Esophagus muscularis mucosa (tissue), 4 donors: ENCODE results near the gene OSBPL3. TPM values are rescaled to one million over a fixed set of nuclear protein-coding genes. Genes with fewer than 3 reads are reported as not detected.

Source experiments
- DNase-seq: peaks from one replicate; pipeline ENCODE4 v3.0.0-alpha.2; 2017; ENCODE audit errors: extremely low spot score
- H3K27ac ChIP-seq, 4 donors: fragments of 200-600 bp; sonication (generic); replicated peaks in 1 of 4; 1 replicate in 3 of 4; 2 replicates in 1 of 4; pipeline ENCODE4 v1.5.1; 2016 to 2019; ENCODE audit warnings: mild to moderate bottlenecking in 1 of 4
- H3K27me3 ChIP-seq, 4 donors: fragments of 200-600 bp; sonication (generic); one replicate each; pipeline versions ENCODE4 v1.5.1 to v1.6.0; 2016 to 2019
- H3K36me3 ChIP-seq, 4 donors: fragments of 200-600 bp; sonication (generic); one replicate each; pipeline ENCODE4 v1.5.1; 2016 to 2019
- H3K4me1 ChIP-seq, 4 donors: fragments of 200-600 bp; sonication (generic); one replicate each; pipeline ENCODE4 v1.5.1; 2016 to 2019
- H3K4me3 ChIP-seq, 4 donors: fragments of 200-600 bp; sonication (generic); 1 replicate in 2 of 4; 2 replicates in 2 of 4; pipeline ENCODE4 v1.5.1; 2016 to 2019; ENCODE audit warnings: mild to moderate bottlenecking in 4 of 4, moderate library complexity in 1 of 4
- H3K9me3 ChIP-seq, 4 donors: fragments of 200-600 bp; sonication (generic); 1 replicate in 3 of 4; 2 replicates in 1 of 4; pipeline ENCODE4 v1.5.1; 2016 to 2019
- EP300 ChIP-seq: sonication (generic); formaldehyde crosslinking; IDR thresholded peaks from one replicate; pipeline ENCODE4 v1.6.1; 2017; ENCODE audit warnings: antibody characterized with exemption
- POLR2A ChIP-seq: fragments of 450-650 bp; IDR thresholded peaks from one replicate; pipeline ENCODE4 v1.6.1; 2017; ENCODE audit warnings: antibody characterized with exemption, moderate library complexity, mild to moderate bottlenecking, low read depth
- POLR2AphosphoS5 ChIP-seq, 2 donors: sonication (generic); formaldehyde crosslinking; IDR thresholded peaks; one replicate each; pipeline ENCODE4 v1.6.1; 2017; ENCODE audit warnings: antibody characterized with exemption in 2 of 2
- WGBS: methylation state at CpG from one replicate; pipeline ENCODE4 v1.1.5; 2018; 5-methylcytosine and 5-hydroxymethylcytosine counted together
- intact Hi-C: fragments of 100-400 bp; cut with DNase I; formaldehyde crosslinking; loops from one replicate; pipeline ENCODE4 v1.15.1; 2023
- total RNA-seq, 4 donors: library from RNA; depleted of rRNA; stranded (reverse); fragments of >200 nt; gene quantifications; one replicate each; pipeline versions ENCODE4 v1.1.0 to v1.2.1, GENCODE V29; 2016
- TF ChIP-seq, protein P1 (sequence below), 3 experiments: fragments of 200-600 bp in 2 of 3; fragments of 450-650 bp in 1 of 3; sonication (generic) in 2 of 3; IDR thresholded peaks; one replicate each; pipeline ENCODE4 v1.5.1; 2017 to 2019; ENCODE audit warnings: antibody characterized with exemption in 3 of 3, mild to moderate bottlenecking in 2 of 3, moderate library complexity in 1 of 3

Gene OSBPL3
- total RNA-seq, 4 donors from 2014 or later, result 2.6 to 4.6 (median 3.3) TPM

DNA sequence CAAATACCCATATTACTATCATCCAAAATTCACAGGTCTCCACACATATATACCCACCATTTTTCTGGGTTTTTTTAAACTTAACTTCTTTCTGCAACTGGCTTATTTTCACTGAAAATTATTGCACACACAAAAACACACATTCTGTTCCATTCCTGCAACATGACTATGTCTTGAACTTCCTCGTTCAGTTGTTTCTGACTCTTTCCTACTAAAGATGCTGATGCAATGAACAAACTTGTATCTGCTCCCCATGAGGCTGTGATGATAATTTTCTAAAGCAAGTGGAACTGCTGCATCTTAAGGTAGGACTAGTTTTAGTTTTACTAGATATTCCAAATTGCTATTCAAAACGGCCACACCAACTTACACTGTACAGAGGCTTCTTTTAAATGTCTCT, 77.7 kb downstream of the OSBPL3 start:
- Histone ChIP-seq H3K27ac (no peak overlapping the region), H3K4me1 (peaks cover 0 to 3% (median 0%) of the 10 kb centered on the region in 4 donors), H3K27me3 (no peaks in the 10 kb centered on the region), H3K4me3 (no peak overlapping the region), H3K9me3 (no peaks in the 10 kb centered on the region), H3K36me3 (no peaks in the 10 kb centered on the region)
- WGBS, result 71% methylated on average over 2 of the region's 2 CpGs
- DNase-seq, result no peak
- intact Hi-C loops, result no loop called here
- TF ChIP-seq EP300 (no peak), POLR2A (no peak), POLR2AphosphoS5 (IDR thresholded peaks at IDR 0.05) (no peak)
- TF ChIP-seq, protein P1, sequence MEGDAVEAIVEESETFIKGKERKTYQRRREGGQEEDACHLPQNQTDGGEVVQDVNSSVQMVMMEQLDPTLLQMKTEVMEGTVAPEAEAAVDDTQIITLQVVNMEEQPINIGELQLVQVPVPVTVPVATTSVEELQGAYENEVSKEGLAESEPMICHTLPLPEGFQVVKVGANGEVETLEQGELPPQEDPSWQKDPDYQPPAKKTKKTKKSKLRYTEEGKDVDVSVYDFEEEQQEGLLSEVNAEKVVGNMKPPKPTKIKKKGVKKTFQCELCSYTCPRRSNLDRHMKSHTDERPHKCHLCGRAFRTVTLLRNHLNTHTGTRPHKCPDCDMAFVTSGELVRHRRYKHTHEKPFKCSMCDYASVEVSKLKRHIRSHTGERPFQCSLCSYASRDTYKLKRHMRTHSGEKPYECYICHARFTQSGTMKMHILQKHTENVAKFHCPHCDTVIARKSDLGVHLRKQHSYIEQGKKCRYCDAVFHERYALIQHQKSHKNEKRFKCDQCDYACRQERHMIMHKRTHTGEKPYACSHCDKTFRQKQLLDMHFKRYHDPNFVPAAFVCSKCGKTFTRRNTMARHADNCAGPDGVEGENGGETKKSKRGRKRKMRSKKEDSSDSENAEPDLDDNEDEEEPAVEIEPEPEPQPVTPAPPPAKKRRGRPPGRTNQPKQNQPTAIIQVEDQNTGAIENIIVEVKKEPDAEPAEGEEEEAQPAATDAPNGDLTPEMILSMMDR (IDR thresholded peaks at IDR 0.05), result no peak

DNA sequence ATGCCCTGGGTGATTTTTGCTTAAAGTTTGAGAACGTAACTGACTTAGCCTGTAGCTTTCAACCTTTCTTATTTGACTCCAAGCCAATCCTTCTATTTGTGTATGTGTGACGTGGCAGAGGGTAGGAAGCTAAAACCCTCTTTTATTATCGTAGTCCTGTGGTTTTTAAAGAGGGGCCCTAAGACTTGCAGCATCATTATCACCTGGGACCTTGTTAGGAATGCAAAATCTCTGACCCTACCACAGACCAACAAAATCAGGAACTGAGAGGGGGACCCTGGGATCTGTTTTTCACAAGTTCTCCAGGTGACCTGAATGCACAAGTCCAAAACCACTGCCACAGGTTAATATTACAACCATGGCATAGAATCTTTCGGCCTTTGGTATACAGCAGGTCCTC, 80.1 kb downstream of the OSBPL3 start:
- intact Hi-C loops, result no loop called here

DNA sequence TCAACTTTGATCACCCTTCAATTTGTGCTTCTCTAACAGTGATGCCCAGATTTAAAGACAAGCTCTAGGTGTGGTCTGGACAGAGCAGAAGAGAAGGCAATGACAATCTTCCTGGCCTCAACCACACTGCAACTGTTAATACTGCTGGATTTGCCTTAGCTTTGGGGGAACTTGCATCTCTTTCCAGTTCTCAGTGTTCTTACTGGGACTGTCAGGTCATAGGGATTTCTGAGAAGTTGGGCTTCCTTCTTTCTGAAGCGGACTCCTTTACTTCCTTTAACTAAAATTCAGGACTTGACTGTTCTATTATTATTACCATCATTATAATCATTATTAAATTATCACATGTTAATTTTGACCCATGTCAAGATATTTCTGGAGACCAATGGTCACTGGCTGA, 80.8 kb downstream of the OSBPL3 start:
- H3K36me3 ChIP-seq, result no peaks in the 10 kb centered on the region
- no peak for DNase-seq
- H3K27ac ChIP-seq, result no peak overlapping the region
- intact Hi-C loops, result no loop called here
- H3K27me3 ChIP-seq, result no peaks in the 10 kb centered on the region
- H3K9me3 ChIP-seq, result no peaks in the 10 kb centered on the region
- TF ChIP-seq POLR2A (no peak), EP300 (no peak), POLR2AphosphoS5 (IDR thresholded peaks at IDR 0.05) (no peak)
- TF ChIP-seq, protein P1 (IDR thresholded peaks at IDR 0.05), result no peak
- H3K4me1 ChIP-seq, result no peaks in the 10 kb centered on the region
- no peak overlapping the region for H3K4me3 ChIP-seq
- WGBS, result 80% methylated on average over 1 of the region's 1 CpG

More for the DNA sequence above, 80.1 kb downstream of the OSBPL3 start:
- DNase-seq, result no peak
- no peaks in the 10 kb centered on the region for H3K36me3 ChIP-seq
- H3K4me1 ChIP-seq, result no peaks in the 10 kb centered on the region
- H3K27ac ChIP-seq, result no peak overlapping the region
- H3K4me3 ChIP-seq, result no peak overlapping the region
- H3K27me3 ChIP-seq, result no peaks in the 10 kb centered on the region
- 82% methylated on average over 4 of the region's 4 CpGs for WGBS
- TF ChIP-seq POLR2AphosphoS5 (IDR thresholded peaks at IDR 0.05) (no peak), POLR2A (no peak), EP300 (no peak)
- TF ChIP-seq, protein P1 (IDR thresholded peaks at IDR 0.05), result no peak
- no peaks in the 10 kb centered on the region for H3K9me3 ChIP-seq

DNA sequence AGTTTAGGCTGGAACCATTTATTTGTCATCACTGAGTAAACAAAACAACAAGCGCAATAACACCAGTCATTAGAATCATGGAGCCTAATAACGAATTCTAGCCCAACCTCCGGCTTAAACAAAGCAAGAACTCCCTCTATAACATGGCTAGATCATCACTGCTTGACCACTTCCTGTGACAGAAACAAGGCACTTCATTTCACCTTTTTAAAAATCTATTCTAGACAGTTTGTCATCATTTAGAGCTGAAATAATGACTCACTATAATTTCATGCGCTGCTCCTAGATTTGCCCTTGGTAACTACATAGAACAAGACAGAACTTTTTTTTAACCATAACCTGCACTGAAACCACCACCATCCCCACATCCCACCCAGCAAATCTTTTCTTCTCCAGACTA, 81.3 kb downstream of the OSBPL3 start:
- no peak overlapping the region for H3K27ac ChIP-seq

More for the DNA sequence above, 81.3 kb downstream of the OSBPL3 start:
- Histone ChIP-seq H3K9me3 (no peaks in the 10 kb centered on the region), H3K36me3 (no peaks in the 10 kb centered on the region), H3K4me1 (no peaks in the 10 kb centered on the region), H3K4me3 (no peak overlapping the region), H3K27me3 (no peaks in the 10 kb centered on the region)
- no peak for TF ChIP-seq POLR2A
- TF ChIP-seq POLR2AphosphoS5 (IDR thresholded peaks at IDR 0.05), result no peak
- TF ChIP-seq EP300, result no peak
- TF ChIP-seq, protein P1 (IDR thresholded peaks at IDR 0.05), result no peak
- 87% methylated on average over 4 of the region's 4 CpGs for WGBS
- intact Hi-C loops, result no loop called here
- no peak for DNase-seq
